Peyer's patch (tissue), 4 donors: ENCODE data around the gene TRIM69.

Experiments
- CTCF ChIP-seq, 6 experiments: fragments of 450-650 bp in 4 of 6; fragments of 200-600 bp in 2 of 6; sonication (generic) in 1 of 6; IDR thresholded peaks; one replicate each; pipeline ENCODE4 v1.5.1; 2017 to 2019; ENCODE audit warnings: antibody characterized with exemption in 6 of 6, mild to moderate bottlenecking in 3 of 6, moderate library complexity in 1 of 6
- POLR2A ChIP-seq, 2 donors: fragments of 450-650 bp; IDR thresholded peaks; one replicate each; pipeline ENCODE4 v1.5.1; 2017; ENCODE audit warnings: antibody characterized with exemption in 2 of 2, mild to moderate bottlenecking in 2 of 2, moderate library complexity in 2 of 2

DNA sequence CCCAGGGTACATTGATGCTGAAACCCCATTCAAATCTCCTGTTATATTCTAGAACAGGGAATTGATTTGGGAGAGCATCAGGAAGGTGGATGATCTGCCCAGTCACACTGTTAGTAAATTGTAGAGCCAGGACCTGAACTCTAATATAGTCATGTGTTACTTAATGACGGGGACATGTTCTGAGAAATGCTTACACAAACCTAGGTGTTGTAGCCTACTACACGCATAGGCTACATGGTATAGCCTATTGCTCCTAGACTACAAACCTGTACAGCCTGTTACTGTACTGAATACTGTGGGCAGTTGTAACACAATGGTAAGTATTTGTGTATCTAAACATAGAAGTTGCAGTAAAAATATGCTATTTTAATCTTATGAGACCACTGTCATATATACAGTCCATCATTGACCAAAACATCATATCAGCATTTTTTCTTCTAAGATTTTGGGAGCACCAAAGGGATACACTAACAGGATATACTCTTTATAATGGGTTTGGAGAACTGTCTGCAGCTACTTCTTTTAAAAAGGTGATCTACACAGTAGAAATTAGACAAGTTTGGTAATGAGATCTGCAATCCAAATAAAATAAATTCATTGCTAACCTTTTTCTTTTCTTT lies 19.2 kb upstream of the TRIM69 start:
- TF ChIP-seq CTCF (IDR thresholded peaks at IDR 0.05) = no peak
- no peak for TF ChIP-seq POLR2A (IDR thresholded peaks at IDR 0.05)
